RWPE1 (cell line): ENCODE results near the gene B4GAT1.
A peak's percentile ranks its signal among the peaks of the same experiment; 100 is the strongest.
"Not testable (repeated sequence)": the region's sequence is repeated elsewhere in the genome, so short reads cannot be mapped to it uniquely, and the experiment has no call there.

Source experiments
- CTCF ChIA-PET: fragments of 350-600 bp; sonication (Branson Sonifier 250); formaldehyde crosslinking; extraction: SDS; loops from one replicate; lab custom pipeline; 2021; lab: Yijun Ruan, JAX
- POLR2A ChIA-PET: fragments of 400-600 bp; formaldehyde crosslinking; extraction: SDS; loops from one replicate; lab custom pipeline; 2020; ENCODE audit warnings: antibody characterized with exemption; ENCODE audit not compliant: low non-redundant PET; lab: Yijun Ruan, JAX
- DNase-seq: peaks from one replicate; pipeline ENCODE4 v3.0.0; 2012; ENCODE audit warnings: low spot score
- H3K27ac ChIP-seq: fragments of 450-650 bp; 2 replicates; pipeline ENCODE4 v1.5.1; 2017
- TF ChIP-seq, protein P1 (sequence below): fragments of 450-650 bp; conservative IDR thresholded peaks from 2 replicates; pipeline ENCODE4 v1.5.1; 2017; ENCODE audit warnings: low read depth, mild to moderate bottlenecking

The B4GAT1 gene

DNA sequence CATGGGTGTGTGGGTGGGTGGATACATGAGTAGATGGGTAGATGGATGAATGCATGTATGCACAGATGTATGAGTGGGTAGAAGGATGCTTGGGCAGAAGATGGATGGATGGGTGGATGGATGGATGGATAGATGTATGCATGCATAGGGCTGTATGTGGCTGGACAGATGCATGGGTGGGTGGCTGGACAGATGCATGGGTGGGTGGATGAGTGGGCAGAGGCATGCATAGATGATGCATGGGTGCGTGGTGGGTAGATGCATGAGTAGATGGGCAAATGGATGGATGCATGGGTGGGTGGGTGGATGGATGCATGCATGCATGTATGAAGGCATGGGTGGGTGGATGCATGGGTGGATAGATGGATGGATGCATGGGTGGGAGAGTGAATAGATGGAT lies 23.7 kb downstream of the B4GAT1 start:
- no peak for DNase-seq
- peak overlapping the region; percentile 100; the same call in 1 of the 2 replicates for H3K27ac ChIP-seq
- CTCF ChIA-PET: interaction anchor here (3.7 kb wide), 1 partner anchor 11 kb away, joined by 25 read pairs; no protein-coding TSS in a partner anchor
- TF ChIP-seq, protein P1, sequence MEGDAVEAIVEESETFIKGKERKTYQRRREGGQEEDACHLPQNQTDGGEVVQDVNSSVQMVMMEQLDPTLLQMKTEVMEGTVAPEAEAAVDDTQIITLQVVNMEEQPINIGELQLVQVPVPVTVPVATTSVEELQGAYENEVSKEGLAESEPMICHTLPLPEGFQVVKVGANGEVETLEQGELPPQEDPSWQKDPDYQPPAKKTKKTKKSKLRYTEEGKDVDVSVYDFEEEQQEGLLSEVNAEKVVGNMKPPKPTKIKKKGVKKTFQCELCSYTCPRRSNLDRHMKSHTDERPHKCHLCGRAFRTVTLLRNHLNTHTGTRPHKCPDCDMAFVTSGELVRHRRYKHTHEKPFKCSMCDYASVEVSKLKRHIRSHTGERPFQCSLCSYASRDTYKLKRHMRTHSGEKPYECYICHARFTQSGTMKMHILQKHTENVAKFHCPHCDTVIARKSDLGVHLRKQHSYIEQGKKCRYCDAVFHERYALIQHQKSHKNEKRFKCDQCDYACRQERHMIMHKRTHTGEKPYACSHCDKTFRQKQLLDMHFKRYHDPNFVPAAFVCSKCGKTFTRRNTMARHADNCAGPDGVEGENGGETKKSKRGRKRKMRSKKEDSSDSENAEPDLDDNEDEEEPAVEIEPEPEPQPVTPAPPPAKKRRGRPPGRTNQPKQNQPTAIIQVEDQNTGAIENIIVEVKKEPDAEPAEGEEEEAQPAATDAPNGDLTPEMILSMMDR: no peak
- POLR2A ChIA-PET: no interaction called here

- peak overlapping the region; percentile 15; the same call in 1 of the 2 replicates for H3K27ac ChIP-seq
- no peak for DNase-seq
- TF ChIP-seq, protein P1: no peak
- ChIA-PET POLR2A (no interaction called here), CTCF (no interaction called here)
Measured at GRCh38 chr11:66322732-66323427, 24.5 kb downstream of the B4GAT1 start.

GRCh38 chr11:66321606-66322005 lies 25.8 kb downstream of the B4GAT1 start:
- no peak for DNase-seq
- H3K27ac ChIP-seq: peak overlapping the region; percentile 15; the same call in 1 of the 2 replicates
- ChIA-PET CTCF (interaction anchor here (0.7 kb wide), 1 partner anchor 17 kb away, joined by 3 read pairs; no protein-coding TSS in a partner anchor), POLR2A (no interaction called here)
- TF ChIP-seq, protein P1: no peak

- DNase-seq, H3K27ac ChIP-seq, POLR2A ChIA-PET, CTCF ChIA-PET: not testable (repeated sequence)
Measured at GRCh38 chr11:66320748-66321147, 26.7 kb downstream of the B4GAT1 start.

- H3K27ac ChIP-seq, DNase-seq, CTCF ChIA-PET, POLR2A ChIA-PET: not testable (repeated sequence)
Measured at GRCh38 chr11:66320289-66320688, 27.1 kb downstream of the B4GAT1 start.

DNA sequence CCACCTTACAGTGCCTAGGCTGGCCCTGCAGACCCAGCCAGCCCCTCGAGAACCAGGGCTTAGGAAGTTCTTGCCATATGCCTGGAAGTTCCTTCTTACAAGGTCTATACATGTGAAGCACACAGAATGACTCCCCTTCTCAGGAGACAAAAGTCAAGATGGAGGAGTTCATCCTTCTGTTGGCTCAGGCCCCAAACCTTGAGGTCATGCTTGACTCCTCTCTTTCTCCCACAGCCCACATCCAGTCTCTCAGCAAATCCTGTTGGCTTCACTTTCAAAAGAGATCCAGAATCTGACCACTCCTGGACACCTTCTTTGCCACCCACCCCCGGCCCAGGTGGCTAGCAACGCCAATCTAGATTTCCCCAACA lies 28.8 kb downstream of the B4GAT1 start:
- DNase-seq: no peak
- POLR2A ChIA-PET: no interaction called here
- H3K27ac ChIP-seq: peak overlapping the region; percentile 93
- CTCF ChIA-PET: interaction anchor here (0.7 kb wide), 1 partner anchor 70 kb away, joined by 4 read pairs; no protein-coding TSS in a partner anchor
- TF ChIP-seq, protein P1: no peak

DNA sequence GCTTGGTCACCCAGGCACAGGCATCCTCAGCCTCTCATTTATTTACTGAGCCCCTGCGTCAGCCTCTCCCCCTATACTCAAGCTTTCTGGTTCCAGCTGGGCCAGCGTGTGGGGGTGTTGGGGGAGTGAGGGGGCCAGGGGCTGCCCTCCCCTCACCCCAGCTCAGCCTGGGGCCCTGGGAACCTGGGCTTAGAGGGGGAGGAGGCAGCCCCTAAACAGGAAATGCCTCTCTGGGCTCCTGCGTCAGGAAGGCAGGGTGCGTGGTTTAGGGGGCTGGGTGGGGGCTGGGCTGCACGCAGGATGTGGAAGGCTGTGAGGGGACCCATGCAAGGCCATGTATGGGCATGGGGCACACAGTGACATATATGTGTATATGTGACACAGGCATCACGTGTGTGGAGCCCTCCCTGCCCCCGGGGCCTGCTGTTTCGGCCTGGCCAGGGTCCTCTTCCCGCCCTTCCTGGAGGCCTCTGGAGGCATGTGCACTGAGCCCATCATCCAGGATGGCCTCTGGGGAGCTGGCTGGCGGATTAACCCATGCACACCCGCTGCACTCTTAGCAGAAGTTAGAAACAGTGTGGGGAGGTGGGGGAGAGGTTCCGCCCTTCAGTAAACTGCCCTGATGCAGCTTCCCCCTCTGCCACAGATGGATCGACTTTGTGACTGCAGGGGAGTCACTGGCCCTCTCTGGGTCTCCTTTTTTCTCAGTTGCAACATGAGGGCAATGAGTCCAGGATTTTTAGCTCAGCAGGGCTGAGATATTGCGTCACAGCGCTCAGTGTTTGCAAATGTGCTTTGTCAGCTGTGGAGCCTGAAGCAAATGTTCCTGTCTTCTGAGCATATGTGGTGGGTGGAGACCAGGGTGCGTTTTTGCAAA lies 29.5 kb downstream of the B4GAT1 start:
- DNase-seq: no peak
- H3K27ac ChIP-seq: peak overlapping the region; percentile 93
- ChIA-PET POLR2A (no interaction called here), CTCF (interaction anchor here (0.7 kb wide), 1 partner anchor 71 kb away, joined by 4 read pairs; no protein-coding TSS in a partner anchor)
- TF ChIP-seq, protein P1: no peak
